Measurements from ENCODE around the gene TEN1. TPM values are rescaled to one million over a fixed set of nuclear protein-coding genes. Genes with fewer than 3 reads are reported as not detected.

TEN1 gene
- total and polyA plus RNA-seq, 2 of the 4 experiments (the other 2 are of a cell fraction) = 14.7 to 17.9 TPM

GRCh38 chr17:75931062-75931461 is 48.0 kb upstream of the TEN1 start:
- no peak overlapping the region for H2BK15ac ChIP-seq (ENCODE audit: low read depth, low read length)
- ChIA-PET CTCF (no interaction called here), POLR2A (ENCODE audit: unreplicated experiment) (no interaction called here)
- no peak overlapping the region for H2AK5ac ChIP-seq (ENCODE audit: low read depth, low read length)
- no TSS peak for BruUV-seq (replicated peaks)
- H3K27me3 ChIP-seq (ENCODE audit: control insufficient read depth, insufficient read depth, low read length) = no peaks in the 10 kb centered on the region
- H2AK9ac ChIP-seq (replicated peaks; ENCODE audit: low read depth, low read length, poor library complexity) = no peak overlapping the region
- no peak overlapping the region for H3K4ac ChIP-seq (ENCODE audit: low read depth, low read length)
- ATAC-seq (ENCODE audit: low read depth) (no peak), DNase-seq (no peak)
- H4K20me1 ChIP-seq (ENCODE audit: insufficient read depth, low read length) = no peaks in the 10 kb centered on the region
- no peak overlapping the region for H3K4me2 ChIP-seq (ENCODE audit: low read depth, low read length)
- no peaks in the 10 kb centered on the region; the same call in 1 of the 2 replicates for H3K4me1 ChIP-seq (ENCODE audit: control insufficient read depth, insufficient read depth, low read length)
- no peak overlapping the region for H3K4me3 ChIP-seq (ENCODE audit: insufficient read depth, low read depth, low read length)
- intact Hi-C loops (cut with micrococcal nuclease) (no loop called here), dilution Hi-C loops (cut with HindIII; ENCODE audit: low sequenced_read_pairs, unreplicated experiment) (no loop called here), in situ Hi-C loops (cut with MboI; ENCODE audit: low sequenced_read_pairs) (no loop called here)
- no peak overlapping the region for H3K18ac ChIP-seq (ENCODE audit: low read depth, low read length)
- no peaks in the 10 kb centered on the region for H3K9me3 ChIP-seq (ENCODE audit: control insufficient read depth, insufficient read depth, low read length)
- no peak overlapping the region for H2BK20ac ChIP-seq (ENCODE audit: low read depth, low read length)
- H4K91ac ChIP-seq (ENCODE audit: insufficient read depth, low read depth, low read length) = no peak overlapping the region
- no peak overlapping the region for H4K5ac ChIP-seq (ENCODE audit: low read depth, low read length)
- no peak overlapping the region for H2AFZ ChIP-seq (replicated peaks; ENCODE audit: low read length, poor library complexity)
- H2BK120ac ChIP-seq (ENCODE audit: low read depth, low read length) = no peak overlapping the region
- H3K79me1 ChIP-seq (ENCODE audit: low read depth in 1 of 2, low read length in 2 of 2) = no peaks in the 10 kb centered on the region
- H3K56ac ChIP-seq (ENCODE audit: extremely low read depth, insufficient read depth, low read length) = no peak overlapping the region; the same call in 1 of the 2 replicates
- H3K9ac ChIP-seq (ENCODE audit: low read depth, low read length) = no peak overlapping the region
- no peak overlapping the region for H3K23ac ChIP-seq (ENCODE audit: low read depth, low read length)
- no peak for TF ChIP-seq MXI1 (IDR thresholded peaks at IDR 0.05; ENCODE audit: borderline replicate concordance, low read depth, low read length)
- no peak for TF ChIP-seq MAFK (IDR thresholded peaks at IDR 0.05; ENCODE audit: low read depth, low read length)
- TF ChIP-seq CHD1 (IDR thresholded peaks at IDR 0.05; ENCODE audit: low read depth, low read length) = no peak
- no peak for TF ChIP-seq SMC3 (IDR thresholded peaks at IDR 0.05; ENCODE audit: low read depth, low read length)
- TF ChIP-seq RFX5 (IDR thresholded peaks at IDR 0.05; ENCODE audit: low read depth, low read length) = no peak
- no peak for TF ChIP-seq ELK1 (IDR thresholded peaks at IDR 0.05; ENCODE audit: borderline replicate concordance, low read depth, low read length)
- TF ChIP-seq NFE2L2 (IDR thresholded peaks at IDR 0.05; ENCODE audit: low read depth, low read length) = no peak
- TF ChIP-seq FOS (IDR thresholded peaks at IDR 0.05; ENCODE audit: low read depth, low read length) = no peak
- TF ChIP-seq USF2 (IDR thresholded peaks at IDR 0.05; ENCODE audit: low read depth, low read length) = no peak
- TF ChIP-seq MAZ (IDR thresholded peaks at IDR 0.05; ENCODE audit: borderline replicate concordance, low read depth, low read length) = no peak
- H3K14ac ChIP-seq (replicated peaks; ENCODE audit: low read depth, low read length) = no peak overlapping the region
- H3K27ac ChIP-seq (ENCODE audit: insufficient read depth, low read length) = no peak overlapping the region
- WGBS, 2 experiments (ENCODE audit: extremely low coverage in 2 of 2, insufficient read length in 1 of 2) = 80% methylated on average over 1 of the region's 4 CpGs; no CpG with 5 or more reads in 1 of the 2 experiments
- peaks cover 5% of the 10 kb centered on the region for H3K36me3 ChIP-seq (ENCODE audit: control insufficient read depth, insufficient read depth, low read length)
- H2BK5ac ChIP-seq (ENCODE audit: low read depth, low read length, poor library complexity, severe bottlenecking) = no peak overlapping the region
- H4K8ac ChIP-seq (ENCODE audit: low read depth in 2 of 2, low read length in 2 of 2) = no peak overlapping the region
- 0 out of 2 replicates have a peak, but pooled peaks cover 5% of the 10 kb centered on the region for H3K9me1 ChIP-seq (ENCODE audit: insufficient read depth, low read length)
